ENCODE results near the gene PTPRM.

Gene PTPRM

DNA sequence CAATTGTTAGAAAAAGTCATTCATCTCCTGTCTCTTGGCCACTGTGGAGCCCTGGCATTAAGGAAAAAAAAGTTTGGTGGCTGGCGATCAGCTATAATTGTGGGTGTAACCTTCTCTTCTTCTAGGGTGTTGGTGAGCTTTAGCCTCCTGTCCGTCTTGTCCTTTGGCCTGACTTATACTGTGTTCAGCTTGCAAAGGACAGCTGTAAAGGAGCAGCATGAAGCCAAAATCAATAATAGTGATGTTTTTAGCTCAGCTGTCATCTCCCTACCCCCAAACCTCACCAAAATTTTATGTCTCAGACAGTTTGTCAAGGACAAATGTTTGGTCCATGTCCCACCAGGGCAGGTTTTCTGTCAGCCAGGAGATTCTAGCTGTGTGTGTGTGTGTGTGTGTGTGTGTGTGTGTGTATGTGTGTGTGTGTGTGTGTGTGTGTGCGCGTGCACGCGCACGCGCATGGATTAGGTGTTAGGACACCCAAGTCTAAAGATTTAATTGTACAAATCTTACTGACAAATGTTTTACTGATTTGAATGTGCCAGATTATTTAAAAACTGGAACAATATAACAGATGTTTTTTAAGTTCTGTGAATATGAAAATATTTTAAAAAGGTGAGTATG is 109.2 kb downstream of the PTPRM start:
- DNase-seq = no peak

DNA sequence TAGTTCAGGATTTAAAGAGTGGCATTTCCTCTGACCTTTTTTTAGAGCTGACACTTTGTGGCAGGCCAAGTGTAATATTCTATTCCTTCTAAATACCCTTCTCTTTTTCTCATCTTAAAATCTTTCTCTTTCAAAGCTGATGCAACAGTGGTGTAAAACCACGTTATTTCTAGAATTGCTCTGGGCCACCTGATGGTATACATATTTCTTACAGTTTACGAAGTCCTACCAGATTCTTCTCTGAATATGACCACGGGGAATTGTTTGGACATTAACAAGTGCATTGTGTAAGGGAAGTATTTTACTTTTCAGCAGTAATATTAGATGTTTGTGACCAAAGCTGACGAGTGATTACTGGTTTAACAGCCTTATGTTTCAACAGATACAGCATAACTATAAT is 109.9 kb downstream of the PTPRM start:
- DNase-seq = no peak

DNA sequence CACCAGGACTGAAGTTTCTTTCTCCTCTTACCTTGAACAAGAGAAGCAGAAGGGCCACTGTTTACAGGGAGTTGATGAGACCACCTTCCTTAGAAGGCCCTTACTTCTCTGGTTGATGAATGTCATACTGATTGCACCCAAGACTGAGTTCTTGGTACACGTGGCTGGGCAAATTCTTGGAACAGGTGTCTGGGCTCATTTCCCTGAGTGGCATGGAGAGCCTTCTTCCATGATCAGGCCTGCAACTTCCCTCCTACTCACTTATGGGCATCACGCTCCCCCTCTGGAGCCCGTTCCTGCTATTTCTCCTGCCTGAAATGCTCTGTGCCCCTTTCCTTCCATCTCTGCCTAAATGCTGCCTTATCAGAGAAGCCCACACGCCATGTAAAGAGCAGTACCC is 110.3 kb downstream of the PTPRM start:
- DNase-seq = no peak

DNA sequence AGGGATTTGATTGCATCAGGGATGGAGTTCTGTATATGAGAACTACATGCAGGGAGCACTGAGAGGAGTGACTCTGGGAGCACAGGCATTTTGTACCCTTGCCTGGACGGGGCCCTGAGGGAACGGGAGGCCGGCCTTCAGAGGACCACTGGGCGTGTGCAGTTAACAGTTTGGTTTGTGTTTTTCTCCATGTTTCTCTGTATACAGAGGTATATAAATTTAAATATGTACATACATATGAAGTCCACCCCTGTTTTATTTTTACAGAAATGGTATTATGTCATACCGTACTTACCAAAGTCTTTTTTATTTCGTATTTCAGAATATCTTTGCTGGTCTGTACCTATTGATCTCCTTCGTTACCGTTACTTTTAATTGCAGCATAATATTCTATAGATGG is 111.3 kb downstream of the PTPRM start:
- DNase-seq = no peak

DNA sequence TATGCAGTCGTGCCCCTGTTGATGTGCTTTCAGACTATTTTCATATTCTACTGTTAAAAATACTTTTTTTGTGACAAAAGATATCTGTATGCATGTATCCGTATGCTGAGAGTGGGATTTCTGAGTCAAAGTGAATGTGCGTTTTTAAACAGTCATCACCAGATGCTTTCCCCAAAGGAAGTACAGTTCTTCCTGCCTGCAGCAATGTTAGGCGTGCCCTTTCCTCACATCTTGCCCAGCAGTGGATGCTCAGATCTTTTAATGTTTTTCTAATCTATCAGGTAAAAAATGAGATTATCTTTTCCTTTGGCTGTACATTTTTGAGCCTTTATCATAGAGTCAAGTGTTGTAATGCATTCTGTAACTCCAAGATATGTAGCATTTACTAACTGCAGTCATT is 111.7 kb downstream of the PTPRM start:
- DNase-seq = no peak

DNA sequence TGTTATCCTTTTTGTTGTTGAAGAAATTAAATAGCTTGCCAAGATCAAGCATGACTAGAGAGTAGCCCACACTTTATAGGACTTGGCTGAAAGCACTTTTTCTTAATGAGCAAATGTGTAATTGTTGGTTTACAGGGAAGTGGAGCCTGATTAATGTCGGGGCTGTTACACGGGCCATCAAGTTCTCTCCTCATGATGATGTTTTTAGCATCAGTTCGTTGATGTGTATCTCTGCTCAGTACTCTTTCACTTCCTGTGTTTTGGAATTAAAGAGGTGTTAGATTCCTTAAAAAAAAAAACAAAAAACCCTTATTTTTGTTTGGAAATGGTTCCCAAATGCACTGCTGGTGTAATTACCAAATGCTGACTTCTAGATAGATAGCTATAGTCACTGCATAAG is 114.2 kb downstream of the PTPRM start:
- DNase-seq = no peak

DNA sequence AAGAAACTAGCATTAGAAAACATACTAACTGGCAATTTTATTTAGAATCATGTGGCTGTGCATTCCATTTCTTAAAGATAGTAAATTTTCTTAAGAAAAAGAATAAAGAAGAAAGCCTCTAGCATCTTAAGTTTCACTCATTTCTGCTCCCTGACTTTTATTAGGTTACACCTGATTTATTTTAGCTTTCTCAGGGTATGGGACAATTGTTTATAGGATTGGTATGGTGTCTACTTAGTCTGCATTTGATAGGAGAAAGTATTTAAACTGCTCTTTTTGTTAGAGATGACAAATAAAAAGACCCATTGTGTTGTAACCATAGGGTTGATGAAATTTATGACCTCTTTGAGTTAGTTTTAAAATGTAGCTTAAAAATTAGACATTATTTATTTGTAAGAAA is 115.2 kb downstream of the PTPRM start:
- DNase-seq = no peak

DNA sequence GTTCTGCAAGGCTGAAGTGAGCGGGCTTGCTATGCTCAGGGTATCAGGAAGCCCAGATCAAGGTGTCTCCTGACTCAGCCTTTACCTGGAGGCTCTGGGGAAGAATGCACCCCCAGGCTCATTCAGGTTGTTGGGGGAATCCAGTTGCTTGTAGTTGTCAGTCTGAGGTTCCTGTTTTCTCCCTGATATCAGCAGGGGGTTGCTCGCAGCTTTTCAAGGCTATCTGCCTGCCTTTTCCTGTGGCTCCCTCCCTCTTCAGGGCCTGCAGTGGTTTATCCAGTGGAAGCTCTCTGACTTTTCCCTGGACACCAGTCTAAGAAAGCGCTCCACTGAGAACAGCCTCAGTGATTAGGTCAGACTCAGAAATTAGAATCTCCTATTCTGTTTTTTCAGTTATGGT is 116.6 kb downstream of the PTPRM start:
- DNase-seq = no peak

DNA sequence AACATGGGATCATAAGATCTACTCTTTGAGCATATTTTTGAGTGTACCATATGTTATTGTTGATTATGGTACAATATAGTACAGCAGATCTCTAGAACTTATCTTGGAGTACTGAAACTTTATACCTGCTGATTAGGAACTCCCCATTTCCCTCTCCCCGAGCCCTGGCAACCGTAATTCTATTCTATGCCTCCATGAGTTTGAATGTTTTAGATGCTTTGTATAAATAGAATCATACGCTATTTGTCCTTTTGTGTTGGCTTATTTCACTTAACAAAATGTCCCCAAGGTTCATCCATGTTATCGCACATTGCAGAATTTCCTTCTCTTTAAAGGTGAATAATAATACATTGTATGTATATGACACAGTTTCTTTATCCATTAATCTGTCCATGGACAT is 117.2 kb downstream of the PTPRM start:
- no peak for DNase-seq

DNA sequence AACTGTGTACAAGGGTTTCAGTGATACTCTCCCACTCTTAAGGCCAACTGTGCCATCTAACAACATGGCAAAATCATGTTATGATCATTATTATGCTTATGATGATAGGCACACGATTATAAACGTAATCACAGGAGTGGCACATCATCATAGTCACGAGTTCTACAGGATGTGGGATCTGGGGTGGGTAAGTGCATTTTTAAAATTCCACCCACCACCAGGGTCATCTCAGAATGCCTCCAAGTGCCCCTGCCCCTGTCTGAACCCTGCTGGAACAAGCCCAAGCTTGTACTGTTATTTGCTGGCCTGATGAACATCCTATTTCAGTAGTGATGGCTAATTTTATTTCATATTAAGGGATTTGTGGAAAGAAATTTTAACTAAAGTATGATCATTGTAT is 117.8 kb downstream of the PTPRM start:
- DNase-seq = no peak

DNA sequence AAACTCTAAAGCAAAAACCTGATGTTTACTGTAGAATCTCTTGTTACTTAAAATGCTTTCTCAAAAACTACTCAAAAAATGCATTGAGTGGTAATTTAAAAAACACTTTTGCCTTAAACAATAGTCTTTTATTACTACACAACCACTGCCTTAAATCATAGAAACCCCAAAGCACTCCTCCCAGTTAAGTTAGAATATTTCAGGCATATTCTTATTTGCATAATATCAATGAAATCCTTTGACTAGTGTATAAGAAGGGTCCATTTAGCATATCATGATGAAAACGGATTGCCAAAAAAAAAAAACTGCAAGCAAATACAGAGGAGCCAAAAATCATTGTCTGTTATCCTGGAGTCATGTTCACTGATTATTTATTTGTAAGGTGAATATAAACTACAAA is 119.2 kb downstream of the PTPRM start:
- DNase-seq = no peak

DNA sequence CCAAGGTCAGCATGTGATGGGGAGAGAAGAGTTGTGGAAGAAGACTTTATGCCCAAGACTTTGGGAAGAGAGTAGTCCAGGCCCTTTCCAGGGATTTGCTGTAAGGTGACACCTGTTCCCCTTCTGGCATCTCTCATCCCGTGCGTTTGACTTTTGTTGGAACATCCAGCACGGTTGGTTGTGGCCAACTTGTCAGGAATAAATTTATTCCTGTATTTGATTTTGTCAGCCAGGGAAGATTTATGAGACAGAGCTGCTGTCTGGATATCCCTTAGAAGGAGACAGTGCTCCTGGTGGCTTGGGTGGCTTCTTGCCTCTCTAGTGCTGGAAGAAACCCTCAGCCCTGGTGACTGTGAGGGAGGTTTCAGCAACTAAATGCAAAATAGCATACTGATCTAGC is 121.5 kb downstream of the PTPRM start:
- DNase-seq = no peak

DNA sequence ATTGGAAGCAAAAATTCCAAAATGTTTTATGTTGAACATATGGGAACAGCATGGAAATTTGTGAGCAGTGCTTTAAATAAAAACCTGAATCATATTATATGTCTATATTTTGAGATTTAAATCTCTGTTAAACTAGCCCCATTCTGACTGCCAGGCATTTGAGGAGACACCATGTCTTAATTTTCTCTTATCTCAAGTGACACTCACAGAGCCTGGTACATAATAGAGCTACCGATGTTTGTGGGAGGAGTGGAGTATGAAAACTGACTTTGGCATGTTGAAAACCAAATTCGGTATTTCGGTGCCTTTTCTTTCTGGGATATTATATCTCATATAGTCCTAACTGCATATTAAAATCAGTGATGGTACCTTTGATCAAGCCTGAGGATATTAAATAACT is 124.1 kb downstream of the PTPRM start:
- DNase-seq = no peak

DNA sequence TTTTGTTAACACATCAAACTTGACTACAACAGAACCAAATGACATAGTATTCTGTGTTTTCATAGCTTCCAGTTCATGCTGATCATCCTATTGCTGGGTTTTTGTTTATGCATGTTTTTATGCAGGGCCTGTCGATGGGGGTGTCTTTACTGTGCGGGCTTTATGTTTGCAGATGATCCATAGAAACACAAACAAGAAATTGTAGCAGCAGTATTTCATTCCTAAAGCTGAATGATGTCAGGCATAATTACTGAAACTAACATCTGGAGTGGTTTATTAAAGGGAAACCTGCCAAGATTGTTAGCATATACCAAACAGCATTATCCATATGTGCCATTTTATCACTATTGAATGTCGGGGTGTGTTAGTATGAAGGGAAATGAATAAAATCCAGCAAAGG is 129.7 kb downstream of the PTPRM start:
- DNase-seq = no peak

DNA sequence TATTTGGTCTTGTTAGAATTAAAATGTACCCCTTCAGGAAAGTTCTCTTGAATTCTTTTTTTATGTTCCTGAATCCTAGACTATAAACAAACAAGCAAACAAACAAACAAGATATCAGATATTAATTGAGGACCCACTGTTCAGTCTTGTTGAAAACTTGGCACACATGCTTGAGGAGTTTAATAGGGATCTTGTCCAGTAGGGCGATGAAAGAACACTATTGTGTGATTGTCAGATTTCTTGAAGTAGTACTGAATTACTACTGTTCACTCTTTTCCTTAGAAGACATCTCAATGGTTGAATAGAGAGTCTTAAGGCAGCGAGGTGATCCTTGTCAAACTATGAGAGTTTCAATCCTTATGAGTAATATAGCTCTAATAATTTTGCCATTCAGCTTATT is 130.2 kb downstream of the PTPRM start:
- DNase-seq = no peak

DNA sequence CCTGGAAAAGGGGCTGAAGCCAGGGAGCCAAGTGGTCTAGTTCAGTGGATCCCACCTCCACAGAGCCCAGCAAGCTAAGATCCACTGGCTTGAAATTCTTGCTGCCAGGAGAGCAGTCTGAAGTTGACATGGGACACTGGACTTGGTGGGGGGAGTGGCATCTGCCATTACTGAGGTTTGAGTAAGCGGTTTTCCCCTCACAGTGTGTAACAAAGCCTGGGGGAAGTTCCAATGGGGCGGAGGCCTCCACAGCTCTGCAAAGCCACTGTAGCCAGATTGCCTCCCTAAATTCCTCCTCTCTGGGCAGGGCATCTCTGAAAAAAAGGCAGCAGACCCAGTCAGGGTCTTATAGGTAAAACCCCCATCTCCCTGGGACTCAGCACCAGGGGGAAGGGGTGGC is 144.4 kb downstream of the PTPRM start:
- DNase-seq = no peak

DNA sequence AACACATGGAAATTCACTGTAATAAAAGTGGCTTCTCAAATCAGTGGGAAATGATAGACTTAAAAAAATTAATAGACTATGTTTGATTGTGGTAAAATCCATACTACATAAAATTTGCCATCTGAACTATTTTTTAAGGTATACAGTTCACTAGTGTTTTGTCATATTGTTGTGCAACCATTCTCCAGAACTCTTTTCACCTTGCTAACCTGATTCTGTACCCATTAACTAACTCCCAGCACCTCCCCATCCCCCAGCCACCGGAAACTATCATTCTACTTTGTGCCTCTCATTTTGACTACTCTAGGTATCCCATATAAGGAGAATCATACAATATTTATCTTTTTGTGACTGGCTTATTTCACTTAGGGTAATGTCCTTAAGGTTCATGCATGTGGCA is 153.3 kb downstream of the PTPRM start:
- DNase-seq = no peak

DNA sequence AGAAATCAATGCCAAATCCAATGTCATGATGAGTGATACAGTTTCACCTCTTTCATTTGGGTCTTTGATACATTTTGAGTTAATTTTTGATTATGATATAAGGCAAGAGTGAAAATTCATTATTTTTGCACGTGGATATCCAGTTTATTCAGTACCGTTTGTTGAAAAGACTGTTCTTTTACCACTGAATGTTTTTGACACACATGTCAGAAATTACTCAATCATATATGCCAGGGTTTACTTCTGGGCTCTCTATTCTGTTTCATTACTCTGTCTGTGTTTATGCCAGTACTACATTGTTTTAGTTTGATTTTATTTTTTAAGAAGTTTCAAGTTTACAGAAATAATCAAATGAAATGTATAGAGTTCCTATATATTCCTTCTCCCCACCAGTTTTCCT is 154.4 kb downstream of the PTPRM start:
- no peak for DNase-seq

DNA sequence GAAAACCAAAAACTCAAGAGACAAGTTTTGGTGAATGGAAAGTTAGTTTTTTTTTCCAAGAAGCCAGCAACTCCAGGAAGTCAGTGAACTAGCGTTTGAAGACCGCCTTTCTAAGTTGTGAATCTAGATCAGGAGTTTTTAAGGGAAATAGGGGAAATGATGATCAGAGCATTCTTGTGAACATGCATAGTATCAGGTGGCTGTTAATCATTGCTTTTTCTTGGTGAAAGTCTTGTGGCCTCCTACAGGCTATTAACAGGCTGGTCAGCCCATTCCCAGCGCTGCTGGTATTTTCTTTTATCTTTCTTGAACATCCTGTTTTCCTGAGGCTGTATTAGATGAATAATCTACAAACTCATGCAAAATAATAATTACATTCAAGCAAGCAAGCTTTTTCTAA is 155.8 kb downstream of the PTPRM start:
- no peak for DNase-seq

DNA sequence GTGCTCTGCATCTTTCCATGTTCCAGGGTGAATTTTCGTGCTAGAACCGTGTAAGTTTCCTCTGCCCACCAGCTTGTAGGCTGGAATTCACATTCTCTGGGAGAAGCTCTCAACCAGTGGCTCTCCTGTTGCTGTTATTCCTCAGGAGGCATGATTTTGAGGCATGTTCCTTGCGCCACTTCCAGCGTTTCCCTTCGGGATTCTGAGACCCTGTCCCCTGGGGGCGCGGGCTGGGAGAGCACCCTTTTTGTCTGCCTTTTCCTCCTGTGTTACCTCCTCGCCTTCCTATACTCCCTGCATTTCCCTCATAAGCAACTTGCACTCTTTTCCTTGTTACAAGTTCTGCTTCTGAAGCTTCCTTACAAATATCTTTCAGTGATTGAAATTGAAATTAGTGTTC is 156.4 kb downstream of the PTPRM start:
- DNase-seq = no peak

DNA sequence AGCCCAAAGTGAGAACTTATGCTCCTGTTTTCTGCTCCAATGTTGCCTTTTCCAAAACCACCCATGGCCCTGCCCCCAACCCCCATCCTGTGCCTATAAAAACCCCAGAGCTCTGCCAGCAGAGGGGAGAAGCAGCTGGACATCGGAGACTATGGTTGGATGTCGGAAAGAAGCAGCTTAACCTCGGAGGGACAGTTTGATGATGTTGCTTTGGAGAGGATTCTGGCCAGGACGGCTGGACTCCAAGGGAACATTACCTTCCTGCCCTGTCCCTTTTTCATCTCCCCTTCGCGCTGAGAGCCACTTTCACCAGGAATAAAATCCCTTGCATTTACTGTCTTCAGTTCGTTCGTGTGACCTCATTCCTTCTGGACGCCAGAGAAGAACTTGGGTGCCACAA is 158.4 kb downstream of the PTPRM start:
- no peak for DNase-seq

DNA sequence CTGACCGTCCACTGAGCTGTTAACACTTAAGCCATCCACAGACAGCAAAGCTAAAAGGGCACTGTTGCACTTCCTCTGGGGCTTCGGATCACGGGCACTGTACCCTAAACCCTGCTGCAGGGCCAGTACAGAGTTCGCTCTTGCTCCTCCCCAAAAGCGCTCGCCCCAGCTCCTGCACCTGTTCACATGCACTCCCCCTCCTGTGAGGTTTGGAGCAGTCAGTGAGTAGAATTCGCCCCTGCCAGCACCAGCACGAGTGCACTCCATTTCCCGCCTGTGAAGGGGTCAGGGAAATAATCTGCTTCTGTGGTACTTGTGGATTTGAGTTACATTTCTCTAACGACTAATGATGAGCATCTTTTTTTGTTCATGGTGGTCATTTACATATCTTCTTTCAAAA is 158.8 kb downstream of the PTPRM start:
- no peak for DNase-seq

DNA sequence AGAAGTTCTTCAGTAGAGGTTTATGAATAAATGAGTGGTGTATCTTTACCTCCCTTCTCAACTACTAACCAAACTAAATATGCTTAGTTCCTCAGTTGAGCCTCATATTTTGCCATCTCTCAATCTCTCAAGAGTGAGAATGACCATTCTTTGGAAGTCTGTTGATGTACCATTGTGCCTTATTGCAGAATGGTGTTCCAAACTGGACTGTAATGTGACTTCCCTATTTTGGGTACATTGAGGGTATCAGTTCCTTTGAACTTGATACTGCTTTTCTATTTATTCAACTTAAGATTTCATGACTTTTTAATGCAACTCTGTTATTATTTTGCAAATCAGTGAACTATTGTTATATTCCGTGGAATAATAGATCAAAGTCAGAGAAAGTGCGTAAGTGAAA is 159.4 kb downstream of the PTPRM start:
- DNase-seq = no peak

DNA sequence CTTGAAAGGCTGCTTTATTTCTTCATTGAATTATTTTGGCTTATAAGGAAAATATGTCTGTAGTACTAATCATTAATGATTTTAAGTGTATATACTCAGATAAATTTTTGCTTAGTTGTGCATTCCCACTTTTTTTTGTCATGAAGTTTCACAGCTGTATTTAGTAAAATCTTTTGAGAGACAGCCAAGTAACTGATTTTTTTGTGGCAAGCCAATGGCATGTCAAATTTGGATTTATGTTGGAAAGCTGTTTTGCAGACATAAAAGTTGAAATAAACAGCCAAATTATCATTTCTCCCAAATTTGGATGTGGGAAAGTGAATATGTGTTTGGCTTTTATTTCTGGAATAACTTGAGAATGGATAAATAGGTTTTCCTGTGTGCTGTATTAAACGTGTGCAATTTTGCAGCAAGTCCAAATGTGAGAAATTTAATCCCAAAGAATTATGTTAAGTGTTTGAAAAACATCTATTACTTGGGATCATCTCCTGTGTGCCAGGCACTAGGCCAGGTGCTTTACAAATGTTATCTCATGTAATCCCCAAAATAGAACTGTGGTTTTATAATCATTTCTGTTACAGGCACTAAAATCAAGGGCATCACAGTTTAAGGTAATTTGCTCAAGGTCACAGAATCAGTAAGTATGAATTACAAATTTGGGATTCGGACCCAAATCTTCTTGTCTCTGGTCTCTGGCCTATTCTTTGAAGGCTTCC is 160.4 kb downstream of the PTPRM start:
- no peak for DNase-seq

DNA sequence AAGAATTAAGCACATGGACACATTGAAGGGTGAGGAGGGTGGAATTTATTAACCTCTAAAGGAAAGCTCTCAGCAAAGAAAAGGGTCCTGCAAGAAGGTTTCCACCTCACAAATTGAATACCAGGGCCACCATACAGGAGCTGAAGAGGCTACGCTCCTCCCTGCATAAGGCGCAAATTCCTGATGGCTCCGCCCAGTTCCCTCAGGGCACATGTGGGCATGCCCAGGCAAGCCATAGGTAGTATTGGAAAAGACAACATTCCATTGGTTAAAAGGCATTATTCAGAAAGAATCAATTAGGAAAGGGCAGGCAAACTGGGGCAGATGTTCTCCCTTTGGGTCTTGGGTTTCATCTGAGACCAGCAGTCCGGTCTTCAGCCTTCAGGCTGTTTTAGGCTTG is 161.2 kb downstream of the PTPRM start:
- DNase-seq = no peak

Data from stimulated activated CD4-positive, alpha-beta T cell treated with anti-CD3 and anti-CD28 coated beads, Interleukin-1b, Interleukin-23, amount 100 ng/mL, for 48 hours (primary cell).